IMR-90 (cell line): ENCODE data around the gene XAGE3. TPM values are rescaled to one million over a fixed set of nuclear protein-coding genes. Genes with fewer than 3 reads are reported as not detected.

ENCODE experiments used
- ATAC-seq: fragments of 200-7000 bp; cut with Tn5 transposase; 2 replicates; pipeline ENCODE4 v1.9.1; 2020; ENCODE audit warnings: low read depth, mild to moderate bottlenecking, moderate library complexity
- BruUV-seq: library from RNA; stranded (reverse); fragments of 400-500 nt; replicated peaks from 2 replicates; lab custom pipeline; 2021; lab: Mats Ljungman, UMichigan
- CTCF ChIA-PET: fragments of 300-600 bp; formaldehyde crosslinking; extraction: SDS; loops from one replicate; lab custom pipeline; 2021; ENCODE audit warnings: antibody characterized with exemption; lab: Yijun Ruan, JAX
- POLR2A ChIA-PET: fragments of 300-600 bp; sonication (Branson Sonifier 250); formaldehyde crosslinking; loops from one replicate; lab custom pipeline; 2022; ENCODE audit warnings: antibody characterized with exemption; ENCODE audit not compliant: unreplicated experiment; lab: Charles Lee
- DNase-seq: peaks from one replicate; pipeline ENCODE4 v3.0.0; 2013
- H2AFZ ChIP-seq: replicated peaks from 2 replicates; pipeline ENCODE3; 2013; ENCODE audit warnings: low read length, mild to moderate bottlenecking; ENCODE audit not compliant: poor library complexity
- H2AK5ac ChIP-seq: 2 replicates; pipeline ENCODE4 v1.6.1; 2013; ENCODE audit warnings: low read depth, low read length, inconsistent platforms
- H2AK9ac ChIP-seq: replicated peaks from 2 replicates; pipeline ENCODE3; 2013; ENCODE audit warnings: mild to moderate bottlenecking, low read depth, low read length, moderate library complexity; ENCODE audit not compliant: poor library complexity
- H2BK120ac ChIP-seq: 2 replicates; pipeline ENCODE4 v1.6.1; 2013; ENCODE audit warnings: low read depth, low read length, inconsistent platforms
- H2BK15ac ChIP-seq: 3 replicates; pipeline ENCODE4 v1.6.1; 2013; ENCODE audit warnings: low read depth, low read length, inconsistent platforms
- H2BK20ac ChIP-seq: 2 replicates; pipeline ENCODE4 v1.6.1; 2013; ENCODE audit warnings: low read depth, mild to moderate bottlenecking, inconsistent platforms, low read length, moderate library complexity
- H2BK5ac ChIP-seq: 2 replicates; pipeline ENCODE4 v1.6.1; 2013; ENCODE audit warnings: mild to moderate bottlenecking, low read depth, low read length, inconsistent platforms; ENCODE audit not compliant: poor library complexity, severe bottlenecking
- H3K14ac ChIP-seq: replicated peaks from 2 replicates; pipeline ENCODE4 v1.6.1; 2013; ENCODE audit warnings: low read depth, low read length, inconsistent platforms
- H3K18ac ChIP-seq: 2 replicates; pipeline ENCODE4 v1.6.1; 2013; ENCODE audit warnings: low read depth, low read length, control low read depth
- H3K23ac ChIP-seq: 2 replicates; pipeline ENCODE4 v1.6.1; 2013; ENCODE audit warnings: low read depth, low read length, inconsistent platforms
- H3K27ac ChIP-seq: 2 replicates; pipeline ENCODE4 v1.5.1; 2013; ENCODE audit warnings: mild to moderate bottlenecking, control low read depth, low read length; ENCODE audit not compliant: insufficient read depth
- H3K27me3 ChIP-seq: 2 replicates; pipeline ENCODE4 v1.6.1; 2013; ENCODE audit warnings: low read length; ENCODE audit not compliant: control insufficient read depth, insufficient read depth
- H3K36me3 ChIP-seq: 2 replicates; pipeline ENCODE4 v1.6.1; 2013; ENCODE audit warnings: low read length, mixed read lengths; ENCODE audit not compliant: control insufficient read depth, insufficient read depth
- H3K4ac ChIP-seq: 2 replicates; pipeline ENCODE4 v1.6.1; 2013; ENCODE audit warnings: low read depth, low read length, inconsistent platforms
- H3K4me1 ChIP-seq: 2 replicates; pipeline ENCODE4 v1.6.1; 2013; ENCODE audit warnings: low read length, mixed read lengths; ENCODE audit not compliant: control insufficient read depth, insufficient read depth
- H3K4me2 ChIP-seq: 2 replicates; pipeline ENCODE4 v1.6.1; 2013; ENCODE audit warnings: low read depth, mild to moderate bottlenecking, control low read depth, low read length, moderate library complexity
- H3K4me3 ChIP-seq: 2 replicates; pipeline ENCODE4 v1.5.1; 2013; ENCODE audit warnings: low read depth, mild to moderate bottlenecking, control low read depth, low read length, moderate library complexity; ENCODE audit not compliant: insufficient read depth
- H3K56ac ChIP-seq: 2 replicates; pipeline ENCODE4 v1.6.1; 2013; ENCODE audit warnings: low read length, inconsistent platforms; ENCODE audit not compliant: insufficient read depth; ENCODE audit errors: extremely low read depth
- H3K79me1 ChIP-seq, 2 experiments: 2 replicates each; pipeline ENCODE4 v1.6.1; 2013; ENCODE audit warnings: low read length in 2 of 2, inconsistent platforms in 1 of 2, low read depth in 1 of 2
- H3K9ac ChIP-seq: 2 replicates; pipeline ENCODE4 v1.6.1; 2013; ENCODE audit warnings: low read depth, low read length, control low read depth
- H3K9me1 ChIP-seq: 2 replicates; pipeline ENCODE4 v1.6.1; 2013; ENCODE audit warnings: low read length, inconsistent platforms; ENCODE audit not compliant: insufficient read depth
- H3K9me3 ChIP-seq: 2 replicates; pipeline ENCODE4 v1.6.1; 2013; ENCODE audit warnings: low read length; ENCODE audit not compliant: control insufficient read depth, insufficient read depth
- H4K20me1 ChIP-seq: 2 replicates; pipeline ENCODE4 v1.6.1; 2013; ENCODE audit warnings: low read length, inconsistent platforms; ENCODE audit not compliant: insufficient read depth
- H4K5ac ChIP-seq: 2 replicates; pipeline ENCODE4 v1.6.1; 2013; ENCODE audit warnings: mild to moderate bottlenecking, low read depth, low read length, control low read depth
- H4K8ac ChIP-seq, 2 experiments: 2 replicates each; pipeline ENCODE4 v1.6.1; 2013; ENCODE audit warnings: low read depth in 2 of 2, low read length in 2 of 2, control low read depth in 1 of 2, inconsistent platforms in 1 of 2
- H4K91ac ChIP-seq: 2 replicates; pipeline ENCODE4 v1.6.1; 2013; ENCODE audit warnings: low read depth, low read length, inconsistent platforms; ENCODE audit not compliant: insufficient read depth
- MAFK ChIP-seq: IDR thresholded peaks from 2 replicates; pipeline ENCODE4 v1.6.1; 2012; ENCODE audit warnings: low read depth, low read length, improper control_type of control experiment
- MAZ ChIP-seq: IDR thresholded peaks from 2 replicates; pipeline ENCODE4 v1.6.1; 2012; ENCODE audit warnings: low read depth, mild to moderate bottlenecking, low read length, improper control_type of control experiment, moderate library complexity, borderline replicate concordance
- RCOR1 ChIP-seq: IDR thresholded peaks from 2 replicates; pipeline ENCODE4 v1.6.1; 2012; ENCODE audit warnings: mild to moderate bottlenecking, low read length, improper control_type of control experiment; ENCODE audit not compliant: insufficient replicate concordance
- RFX5 ChIP-seq: IDR thresholded peaks from 2 replicates; pipeline ENCODE4 v1.8.0; 2012; ENCODE audit warnings: low read depth, mild to moderate bottlenecking, low read length, moderate library complexity
- USF2 ChIP-seq: fragments of 150-350 bp; IDR thresholded peaks from 2 replicates; pipeline ENCODE4 v1.6.1; 2017; ENCODE audit warnings: mild to moderate bottlenecking, antibody characterized with exemption, low read length, low read depth
- WGBS, 2 experiments: methylation state at CpG; one replicate each; pipeline versions ENCODE4 v1.1.5 to v1.1.7; 2013; ENCODE audit warnings: missing lambda C conversion rate in 2 of 2; ENCODE audit not compliant: insufficient read length in 1 of 2; ENCODE audit errors: extremely low coverage in 2 of 2; 5-methylcytosine and 5-hydroxymethylcytosine counted together
- dilution Hi-C: fragments of 300-500 bp; cut with HindIII; formaldehyde crosslinking; loops from one replicate; pipeline ENCODE4 v1.14.3; 2018; ENCODE audit warnings: low sequenced_read_pairs; ENCODE audit not compliant: unreplicated experiment
- in situ Hi-C: fragments of 300-500 bp; cut with MboI; formaldehyde crosslinking; loops from 3 replicates; pipeline ENCODE4 v1.14.3; 2019; ENCODE audit warnings: low sequenced_read_pairs, inconsistent platforms, mixed read lengths
- intact Hi-C: fragments of 100-400 bp; cut with micrococcal nuclease; formaldehyde crosslinking; loops from 2 replicates; pipeline ENCODE4 v1.10.0; 2022
- polyA plus RNA-seq, 3 experiments: library from polyadenylated mRNA; depleted of rRNA; stranded (reverse); fragments of >200 nt; gene quantifications; 2 replicates each; pipeline ENCODE4 v1.2.3, GENCODE V29; 2012; ENCODE audit warnings: low replicate concordance in 1 of 3
- total RNA-seq: library from RNA; depleted of rRNA; stranded (reverse); fragments of >200 nt; gene quantifications from 2 replicates; pipeline ENCODE4 v1.2.3, GENCODE V29; 2012

XAGE3 gene
- total and polyA plus RNA-seq, 2 of the 4 experiments (the other 2 are of a cell fraction) = not detected

- no peak overlapping the region for H3K56ac ChIP-seq
- ChIA-PET CTCF (no interaction called here), POLR2A (no interaction called here)
- H2AK9ac ChIP-seq = no peak overlapping the region
- no peaks in the 10 kb centered on the region for H3K36me3 ChIP-seq
- no peak overlapping the region for H4K5ac ChIP-seq
- intact Hi-C loops = no loop called here
- no peak overlapping the region for H2BK15ac ChIP-seq
- no peak overlapping the region for H3K4me2 ChIP-seq
- H2AK5ac ChIP-seq = no peak overlapping the region
- in situ Hi-C loops = no loop called here
- WGBS, 2 experiments = no CpG with 5 or more reads among the region's 1 CpG
- H2AFZ ChIP-seq = no peak overlapping the region
- H4K20me1 ChIP-seq = no peaks in the 10 kb centered on the region
- dilution Hi-C loops = no loop called here
- H2BK5ac ChIP-seq = no peak overlapping the region
- peaks cover 27% of the 10 kb centered on the region for H3K27me3 ChIP-seq
- no peak overlapping the region for H3K23ac ChIP-seq
- DNase-seq = no peak
- no peak for ATAC-seq
- no peak overlapping the region for H3K14ac ChIP-seq
- no peaks in the 10 kb centered on the region; the same call in 1 of the 2 replicates for H3K9me1 ChIP-seq
- no peak overlapping the region for H4K91ac ChIP-seq
- H2BK120ac ChIP-seq = no peak overlapping the region
- H3K4me3 ChIP-seq = no peak overlapping the region
- H4K8ac ChIP-seq = no peak overlapping the region
- no TSS peak for BruUV-seq
- no peaks in the 10 kb centered on the region for H3K9me3 ChIP-seq
- no peak overlapping the region for H3K27ac ChIP-seq
- TF ChIP-seq USF2 = no peak
- no peak for TF ChIP-seq MAFK
- TF ChIP-seq RCOR1 = no peak
- TF ChIP-seq MAZ = no peak
- no peak for TF ChIP-seq RFX5
- no peak overlapping the region for H3K18ac ChIP-seq
- no peaks in the 10 kb centered on the region for H3K4me1 ChIP-seq
- no peaks in the 10 kb centered on the region for H3K79me1 ChIP-seq
- no peak overlapping the region for H3K9ac ChIP-seq
- H2BK20ac ChIP-seq = no peak overlapping the region
- H3K4ac ChIP-seq = no peak overlapping the region
Observed at GRCh38 chrX:52870046-52870445, 2.2 kb upstream of the XAGE3 start.
